ENCODE data around the gene OR9I1.

- TF ChIP-seq POLR2A (IDR thresholded peaks at IDR 0.05) (no peak), CTCF (IDR thresholded peaks at IDR 0.05) (no peak), EP300 (IDR thresholded peaks at IDR 0.05) (no peak), POLR2AphosphoS5 (IDR thresholded peaks at IDR 0.05) (no peak)
Measured at GRCh38 chr11:58097437-58097836, 27.9 kb downstream of the OR9I1 start.

Data from gastroesophageal sphincter (tissue), 3 donors.